Stimulated activated CD4-positive, alpha-beta T cell treated with anti-CD3 and anti-CD28 coated beads, Interleukin-1b, Interleukin-23, amount 100 ng/mL, for 4 hours (primary cell): ENCODE measurements around the gene CDKN2A.

Source experiments
- DNase-seq, 2 donors: peaks; one replicate each; pipeline ENCODE4 v3.0.0-alpha.2; 2020; ENCODE audit warnings: low read depth in 2 of 2

Gene CDKN2A

DNA sequence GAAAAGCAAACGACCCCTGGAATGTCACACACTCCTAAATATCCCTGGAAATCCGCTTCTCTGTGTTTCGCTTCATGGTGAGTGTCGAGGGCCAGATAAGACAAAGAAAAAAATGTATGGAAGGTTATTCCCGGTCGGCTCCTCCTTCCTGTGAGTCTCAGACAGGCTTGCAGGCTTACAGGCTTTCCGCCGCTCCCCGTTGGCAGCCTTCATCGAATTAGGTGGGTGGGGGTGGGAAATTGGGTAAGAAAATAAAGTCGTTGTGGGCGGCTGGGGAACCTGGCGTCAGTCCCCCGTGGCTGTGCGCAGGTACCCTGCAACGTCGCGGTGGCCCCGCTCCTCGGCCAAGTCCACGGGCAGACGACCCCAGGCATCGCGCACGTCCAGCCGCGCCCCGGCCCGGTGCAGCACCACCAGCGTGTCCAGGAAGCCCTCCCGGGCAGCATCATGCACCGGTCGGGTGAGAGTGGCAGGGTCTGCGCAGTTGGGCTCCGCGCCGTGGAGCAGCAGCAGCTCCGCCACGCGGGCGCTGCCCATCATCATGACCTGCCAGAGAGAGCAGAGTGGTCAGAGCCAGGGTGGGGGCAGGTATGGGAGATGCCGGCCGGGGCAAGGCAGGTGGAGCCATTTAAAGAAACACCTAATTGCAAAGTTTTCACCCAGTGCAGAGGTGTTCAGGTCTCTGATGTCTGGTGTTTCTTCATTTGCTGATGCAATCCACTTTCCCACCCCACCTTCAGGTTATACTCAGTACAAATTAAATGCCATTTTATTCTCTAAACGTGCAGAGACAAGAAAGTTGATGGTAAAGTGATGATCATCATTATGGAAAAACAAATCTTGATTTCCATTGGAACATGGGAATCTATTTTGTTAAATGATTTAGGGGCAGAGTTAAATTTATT is 11.8 kb upstream of the CDKN2A start:
- DNase-seq, result no peak

- DNase-seq, result no peak
These were observed 11.0 kb upstream of the CDKN2A start for GRCh38 chr9:22005021-22005701.

DNA sequence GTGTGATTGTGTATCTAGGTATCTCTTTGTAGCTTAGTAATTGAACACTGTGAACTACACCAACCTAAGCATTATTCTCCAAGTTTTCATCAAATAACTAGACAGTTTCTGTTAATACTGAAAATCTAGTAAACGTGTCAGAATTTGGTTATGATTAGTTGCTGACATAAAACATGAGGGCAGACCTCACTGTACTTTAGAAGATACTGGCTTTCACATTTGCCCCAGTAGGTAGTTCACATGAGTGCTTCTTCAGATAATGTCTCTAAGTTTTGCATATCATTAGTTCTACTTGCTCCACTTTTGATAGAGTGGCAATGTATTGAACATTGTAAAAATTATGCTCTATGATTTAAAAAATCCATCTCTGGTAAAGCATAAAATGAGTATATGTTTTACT is 7.8 kb upstream of the CDKN2A start:
- no peak for DNase-seq

GRCh38 chr9:21998026-21998425 is 3.8 kb upstream of the CDKN2A start:
- no peak for DNase-seq

DNA sequence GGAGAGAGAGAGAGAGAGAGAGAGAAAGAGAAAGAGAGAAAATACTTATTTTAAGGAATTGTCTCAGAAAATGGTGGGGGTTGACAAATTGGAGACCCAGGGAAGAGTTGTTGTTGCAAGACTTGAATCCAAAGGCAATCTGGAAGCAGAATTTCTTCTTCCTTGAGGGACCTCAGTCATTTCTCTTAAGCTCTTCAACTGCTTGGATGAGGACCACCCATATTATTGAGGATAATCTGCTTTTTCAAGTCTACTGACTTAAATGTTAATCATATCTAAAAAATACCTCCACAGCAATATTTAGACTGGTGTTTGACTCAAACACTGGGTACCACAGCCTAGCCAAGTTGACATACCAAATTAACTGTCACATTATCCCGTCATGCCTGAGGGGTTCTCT is 3.3 kb upstream of the CDKN2A start:
- no peak for DNase-seq

- DNase-seq, result no peak
These were observed 2.7 kb upstream of the CDKN2A start for GRCh38 chr9:21996858-21997257.

DNA sequence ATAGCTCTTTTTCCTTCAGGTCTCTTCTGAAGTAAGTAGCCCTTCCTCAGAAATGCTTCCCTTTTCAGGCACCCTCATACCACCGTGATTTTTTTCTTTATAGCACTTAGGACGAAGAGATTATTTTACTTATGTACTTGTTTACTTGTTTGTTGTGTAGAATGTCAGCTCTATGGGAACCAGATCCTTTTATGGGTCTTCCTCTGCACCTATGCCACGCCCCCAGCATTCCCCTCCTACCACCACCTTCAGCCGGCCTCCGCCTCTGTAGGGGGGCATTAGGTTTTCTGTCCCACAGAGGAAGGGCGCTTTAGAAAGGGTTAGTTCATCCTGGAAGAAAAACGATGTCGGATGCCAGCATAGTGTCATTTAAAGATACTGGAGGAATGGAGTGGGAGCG is 2.2 kb upstream of the CDKN2A start:
- no peak for DNase-seq

DNA sequence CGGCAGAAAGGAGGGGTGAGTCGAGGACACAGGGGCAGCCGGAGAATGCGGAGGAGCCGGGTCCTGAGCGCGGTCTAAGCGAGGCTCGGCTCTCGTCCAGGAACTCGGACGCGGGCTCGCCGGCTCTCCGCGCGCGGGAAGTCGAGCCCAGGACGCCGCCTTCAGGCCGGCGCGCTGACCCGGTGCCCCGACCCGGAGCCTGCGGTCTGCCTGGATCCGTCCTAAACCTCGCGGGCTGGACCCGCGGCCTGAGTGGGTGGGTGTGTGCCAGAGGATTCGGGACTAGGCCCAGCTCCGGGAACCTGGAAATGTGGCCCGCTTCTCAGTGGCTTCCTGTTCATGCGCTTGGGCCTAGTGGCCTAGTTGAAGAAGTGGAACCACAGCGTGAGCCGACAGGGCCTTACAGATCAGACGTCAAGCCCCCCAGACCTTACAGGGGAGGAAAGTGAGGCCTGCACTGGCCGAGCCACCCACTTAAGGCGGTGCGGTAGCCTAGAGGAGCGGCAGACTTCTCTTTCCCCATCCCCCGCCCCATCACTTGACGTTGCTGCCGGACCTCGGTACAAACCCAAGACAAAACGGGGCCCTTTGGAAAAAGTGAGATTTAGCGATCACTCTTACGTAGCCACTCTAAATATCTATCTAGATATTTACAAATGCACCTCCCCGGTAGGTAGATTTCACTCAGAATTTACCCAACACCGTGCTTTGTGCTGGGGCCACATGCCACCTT is 1.6 kb upstream of the CDKN2A start:
- no peak for DNase-seq

DNA sequence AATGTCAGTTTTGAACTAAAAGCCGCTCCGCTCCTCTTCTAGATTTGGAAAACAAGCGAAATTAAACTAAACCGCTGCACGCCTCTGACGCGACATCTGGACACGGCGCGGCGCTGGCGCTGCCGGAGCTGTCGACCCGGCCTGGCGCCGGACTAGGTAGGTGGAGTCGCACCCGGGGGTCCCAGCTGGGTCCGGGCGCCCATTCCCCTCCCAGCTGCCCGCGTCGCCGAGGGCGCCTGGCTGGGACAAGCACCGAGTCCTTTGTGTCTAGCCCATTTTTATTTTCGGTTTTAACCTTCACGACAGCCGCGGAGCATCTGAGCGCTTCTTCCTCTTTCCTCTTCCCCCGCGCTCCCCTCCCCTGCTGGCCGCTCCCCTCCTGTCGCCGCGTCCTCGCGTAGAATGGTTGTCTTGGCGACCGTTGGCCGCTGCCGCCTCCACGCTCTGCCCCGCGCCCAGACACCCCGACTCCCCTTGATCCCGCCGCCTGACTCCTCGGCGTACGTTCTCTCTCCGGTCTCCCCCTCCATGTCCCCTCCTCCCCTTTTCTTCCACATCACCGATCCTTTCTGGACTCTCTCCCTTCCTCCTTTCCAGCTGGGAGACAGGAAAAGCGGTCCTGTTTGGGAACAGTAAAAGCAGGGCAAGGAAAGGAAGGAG is 944 bp upstream of the CDKN2A start:
- DNase-seq, result peak; percentile 48 to 54

- peak in 1 of 2 donors; percentile 15 for DNase-seq
These were observed 389 bp upstream of the CDKN2A start, which contains the start of gene CDKN2B-AS1 for GRCh38 chr9:21994556-21995005. CDKN2B-AS1 (plus strand) TSS chr9:21994791.

GRCh38 chr9:21993007-21993406 is 1.2 kb downstream of the CDKN2A start:
- DNase-seq, result no peak

DNA sequence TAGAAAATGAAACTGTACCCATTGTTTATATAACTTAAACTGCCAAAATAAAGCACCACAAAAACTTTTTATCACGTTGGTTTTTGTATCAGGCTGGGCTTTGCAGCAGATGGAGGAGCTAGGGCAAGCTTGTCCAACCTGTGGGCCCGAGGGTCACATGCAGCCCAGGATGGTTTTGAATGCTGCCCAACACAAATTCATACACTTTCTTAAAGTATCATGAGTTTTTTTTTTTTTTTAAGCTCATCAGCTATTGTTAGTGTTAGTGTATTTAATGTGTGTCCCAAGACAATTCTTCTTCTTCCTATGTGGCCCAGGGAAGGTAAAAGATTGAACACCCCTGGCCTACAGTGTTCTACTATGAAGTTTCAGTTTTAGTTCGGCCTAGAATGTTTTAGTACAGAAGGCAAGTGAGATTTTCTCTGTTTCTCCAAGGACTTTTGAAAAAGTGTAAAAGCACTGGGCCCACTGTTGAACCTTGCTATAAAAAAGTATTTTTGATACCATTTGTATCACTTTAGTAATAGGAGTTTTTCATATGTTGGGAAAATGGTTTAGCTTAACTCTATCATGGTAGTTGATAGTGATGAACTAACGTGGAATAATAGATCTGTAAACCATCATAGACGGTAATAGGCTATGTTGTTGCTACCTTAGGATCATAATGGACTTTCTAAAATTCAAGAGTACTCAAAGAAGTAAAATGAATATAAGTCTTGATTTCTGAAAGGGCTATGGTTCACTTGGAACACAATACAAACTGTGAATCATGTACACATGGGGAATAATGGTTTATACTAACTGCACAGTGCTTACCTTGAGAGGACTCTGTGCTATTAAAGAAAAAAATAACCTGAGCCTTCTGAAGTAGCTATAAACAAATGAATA is 2.9 kb downstream of the CDKN2A start:
- DNase-seq, result no peak

DNA sequence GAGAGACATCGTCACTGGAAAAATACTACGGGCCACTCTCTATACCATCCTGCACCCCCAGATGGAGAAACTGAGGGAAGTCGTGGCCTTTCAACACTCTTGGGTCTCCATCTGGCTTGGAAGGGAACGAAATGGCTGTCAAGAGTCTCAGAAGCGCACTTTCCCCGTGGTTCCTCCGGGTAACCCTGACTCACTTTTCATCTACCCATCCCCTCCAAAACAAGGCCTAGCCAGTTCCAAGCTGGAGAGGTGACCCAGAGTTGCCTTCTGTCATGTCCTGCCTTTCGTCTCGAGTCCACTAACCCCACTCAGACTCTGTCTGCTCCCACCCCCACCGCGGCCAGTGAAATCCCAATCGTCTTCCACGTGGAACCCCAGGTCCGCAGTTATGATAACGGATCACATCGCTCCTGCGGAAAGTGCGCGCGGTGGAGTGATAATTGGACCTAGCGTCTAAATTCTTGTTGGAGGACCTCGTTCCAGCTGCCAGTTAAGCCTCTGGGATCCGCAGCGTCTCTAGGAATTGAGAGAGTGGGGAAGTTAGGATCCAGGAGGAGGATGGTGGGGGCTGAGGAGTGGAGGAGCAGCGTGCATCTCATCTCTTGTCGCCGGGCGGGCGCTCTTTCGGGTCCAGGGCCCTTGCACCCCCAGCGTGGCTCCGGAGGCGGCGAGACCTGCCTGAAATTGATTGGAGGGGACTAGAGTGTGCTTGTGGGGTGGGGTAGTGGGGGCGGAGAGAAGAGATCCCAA is 4.6 kb downstream of the CDKN2A start:
- no peak for DNase-seq

GRCh38 chr9:21988056-21988990 is 5.9 kb downstream of the CDKN2A start:
- DNase-seq, result no peak

GRCh38 chr9:21985964-21986667 is 8.1 kb downstream of the CDKN2A start:
- DNase-seq, result no peak

- no peak for DNase-seq
These were observed 10.1 kb downstream of the CDKN2A start for GRCh38 chr9:21984101-21984500.

DNA sequence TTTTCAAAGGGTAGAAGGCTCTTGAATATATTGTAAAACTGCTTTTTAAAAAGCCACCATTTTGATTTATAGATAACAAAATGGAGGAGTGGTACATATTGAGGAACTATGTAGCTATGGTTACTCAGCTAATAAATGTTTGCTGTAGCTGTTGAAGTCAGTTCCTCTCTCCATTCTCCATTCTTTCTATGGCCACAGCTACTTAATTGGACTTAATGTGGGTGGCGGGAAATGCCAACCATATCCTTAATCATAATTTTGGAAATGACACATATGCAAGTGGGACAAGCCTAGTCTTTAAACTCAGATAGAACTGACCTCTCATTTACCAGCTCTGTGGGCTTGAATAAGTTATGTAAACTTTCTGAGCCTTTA is 10.6 kb downstream of the CDKN2A start:
- DNase-seq, result no peak

- DNase-seq, result no peak
These were observed 11.2 kb downstream of the CDKN2A start for GRCh38 chr9:21982861-21983560.
